Neutrophil (primary cell): ENCODE data around the gene COL26A1.

Source experiments
- H3K27ac ChIP-seq: fragments of 200-600 bp; sonication (generic); 2 replicates; pipeline ENCODE4 v1.5.1; 2016; ENCODE audit warnings: mild to moderate bottlenecking, moderate library complexity
- H3K27me3 ChIP-seq: fragments of 200-600 bp; sonication (generic); 2 replicates; pipeline ENCODE4 v1.6.0; 2016; ENCODE audit warnings: mild to moderate bottlenecking
- H3K36me3 ChIP-seq: fragments of 200-600 bp; sonication (generic); 2 replicates; pipeline ENCODE4 v1.5.1; 2017
- H3K4me1 ChIP-seq, 2 experiments: fragments of 200-600 bp in 1 of 2; sonication (generic) in 1 of 2; 1 replicate in 1 of 2; 2 replicates in 1 of 2; pipeline versions ENCODE4 v1.5.1 to v1.6.1; 2013 to 2016; ENCODE audit warnings: low read depth in 1 of 2, low read length in 1 of 2, mild to moderate bottlenecking in 1 of 2, moderate library complexity in 1 of 2; ENCODE audit not compliant: control insufficient read depth in 1 of 2, insufficient read depth in 1 of 2
- H3K4me3 ChIP-seq, 2 experiments: fragments of 200-600 bp in 1 of 2; sonication (generic) in 1 of 2; 1 replicate in 1 of 2; 2 replicates in 1 of 2; pipeline ENCODE4 v1.5.1; 2013 to 2016; ENCODE audit warnings: low read depth in 1 of 2, low read length in 1 of 2, mild to moderate bottlenecking in 1 of 2, moderate library complexity in 1 of 2
- H3K9me3 ChIP-seq: fragments of 200-600 bp; sonication (generic); 2 replicates; pipeline ENCODE4 v1.5.1; 2016
- CTCF ChIP-seq: fragments of 200-600 bp; sonication (generic); IDR thresholded peaks from 2 replicates; pipeline ENCODE4 v1.5.1; 2016; ENCODE audit warnings: antibody characterized with exemption

The COL26A1 gene

GRCh38 chr7:101532400-101533102 lies 169.9 kb downstream of the COL26A1 start:
- H3K36me3 ChIP-seq: no peaks in the 10 kb centered on the region
- no peak overlapping the region for H3K4me3 ChIP-seq
- TF ChIP-seq CTCF: no peak
- H3K4me1 ChIP-seq: no peaks in the 10 kb centered on the region
- H3K27ac ChIP-seq: no peak overlapping the region
- H3K27me3 ChIP-seq: no peaks in the 10 kb centered on the region
- H3K9me3 ChIP-seq: no peaks in the 10 kb centered on the region

- H3K9me3 ChIP-seq: no peaks in the 10 kb centered on the region
- H3K27me3 ChIP-seq: no peaks in the 10 kb centered on the region
- no peak overlapping the region for H3K4me3 ChIP-seq
- H3K27ac ChIP-seq: no peak overlapping the region
- TF ChIP-seq CTCF: no peak
- H3K4me1 ChIP-seq: no peaks in the 10 kb centered on the region
- H3K36me3 ChIP-seq: no peaks in the 10 kb centered on the region
Observed at GRCh38 chr7:101533103-101533465, 170.4 kb downstream of the COL26A1 start.

GRCh38 chr7:101534015-101534803 lies 171.5 kb downstream of the COL26A1 start:
- Histone ChIP-seq H3K36me3 (no peaks in the 10 kb centered on the region), H3K27me3 (no peaks in the 10 kb centered on the region), H3K9me3 (no peaks in the 10 kb centered on the region), H3K4me1 (no peaks in the 10 kb centered on the region), H3K4me3 (no peak overlapping the region), H3K27ac (no peak overlapping the region)
- TF ChIP-seq CTCF: no peak

GRCh38 chr7:101534873-101535272 lies 172.2 kb downstream of the COL26A1 start:
- H3K27ac ChIP-seq: no peak overlapping the region
- H3K4me1 ChIP-seq: no peaks in the 10 kb centered on the region
- H3K4me3 ChIP-seq: no peak overlapping the region
- H3K27me3 ChIP-seq: no peaks in the 10 kb centered on the region
- no peaks in the 10 kb centered on the region for H3K9me3 ChIP-seq
- TF ChIP-seq CTCF: no peak
- H3K36me3 ChIP-seq: no peaks in the 10 kb centered on the region

- Histone ChIP-seq H3K27me3 (no peaks in the 10 kb centered on the region), H3K27ac (no peak overlapping the region), H3K9me3 (no peaks in the 10 kb centered on the region), H3K4me3 (no peak overlapping the region), H3K4me1 (no peaks in the 10 kb centered on the region), H3K36me3 (no peaks in the 10 kb centered on the region)
- no peak for TF ChIP-seq CTCF
Observed at GRCh38 chr7:101535351-101535751, 172.7 kb downstream of the COL26A1 start.
